ENCODE results near the gene DEFB125.
"Not testable (repeated sequence)": the region's sequence is repeated elsewhere in the genome, so short reads cannot be mapped to it uniquely, and the experiment has no call there.

The DEFB125 gene, protein sequence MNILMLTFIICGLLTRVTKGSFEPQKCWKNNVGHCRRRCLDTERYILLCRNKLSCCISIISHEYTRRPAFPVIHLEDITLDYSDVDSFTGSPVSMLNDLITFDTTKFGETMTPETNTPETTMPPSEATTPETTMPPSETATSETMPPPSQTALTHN

DNA sequence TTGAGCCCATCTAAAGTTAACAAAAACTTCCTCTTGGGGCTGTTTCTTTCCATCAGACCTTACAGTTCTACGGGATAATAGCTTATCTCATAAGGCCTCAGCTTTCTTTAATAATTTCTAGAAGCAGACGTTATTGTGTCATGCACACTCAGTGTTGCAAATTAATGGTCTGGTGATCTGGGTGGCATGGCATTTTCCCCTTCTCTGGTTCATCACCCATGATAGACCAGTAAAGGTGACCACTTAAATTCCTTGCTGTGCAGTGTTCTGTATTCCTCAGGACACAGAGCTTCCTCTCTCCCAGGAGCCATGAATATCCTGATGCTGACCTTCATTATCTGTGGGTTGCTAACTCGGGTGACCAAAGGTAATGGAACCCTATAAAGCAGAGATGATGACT is at the start of gene DEFB125:
TSS of gene DEFB125 (plus strand) at position 272 of the 400 bp plus-strand sequence. CDS start at position 310, 38 bp downstream.
- Histone ChIP-seq H3K36me3 (ENCODE audit: insufficient read depth, low read length) (no peaks in the 10 kb centered on the region), H3K9ac (ENCODE audit: low read depth, low read length) (no peak within 1 kb of the TSS), H3K4me1 (ENCODE audit: insufficient read depth, low read length) (no peaks in the 10 kb centered on the region), H3K9me3 (ENCODE audit: control insufficient read depth, insufficient read depth, low read length) (no peaks in the 10 kb centered on the region)

- H3K9me3 ChIP-seq (ENCODE audit: control insufficient read depth, insufficient read depth, low read length), result peaks cover 3% of the 10 kb centered on the region; the same call in 1 of the 2 replicates
- H3K9ac ChIP-seq (ENCODE audit: low read depth, low read length), result no peak overlapping the region
- H3K4me1 ChIP-seq (ENCODE audit: insufficient read depth, low read length), result no peaks in the 10 kb centered on the region
- H3K36me3 ChIP-seq (ENCODE audit: insufficient read depth, low read length), result no peaks in the 10 kb centered on the region
These were observed 27.2 kb upstream of the DEFB125 start for GRCh38 chr20:60035-60918.

DNA sequence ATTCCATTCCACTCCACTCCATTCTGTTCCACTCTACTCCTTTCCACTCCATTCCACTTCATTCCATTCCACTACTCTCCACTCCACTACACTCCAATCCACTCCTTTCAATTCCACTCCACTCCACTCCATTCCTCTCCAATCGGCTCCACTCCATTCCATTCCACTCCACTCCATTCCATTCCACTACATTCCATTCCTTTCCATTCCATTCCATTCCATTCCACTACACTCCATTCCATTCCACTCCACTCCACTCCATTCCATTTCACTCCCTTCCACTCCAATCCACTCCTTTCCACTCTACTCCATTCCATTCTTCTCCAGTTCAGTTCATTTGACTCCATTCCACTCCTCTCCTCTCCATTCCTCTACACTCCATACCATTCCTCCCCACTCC is 26.2 kb upstream of the DEFB125 start:
- Histone ChIP-seq H3K4me1 (ENCODE audit: insufficient read depth, low read length) (no peaks in the 10 kb centered on the region), H3K9ac (ENCODE audit: low read depth, low read length) (no peak overlapping the region), H3K9me3 (ENCODE audit: control insufficient read depth, insufficient read depth, low read length) (peaks cover 3% of the 10 kb centered on the region; the same call in 1 of the 2 replicates), H3K36me3 (ENCODE audit: insufficient read depth, low read length) (no peaks in the 10 kb centered on the region)

DNA sequence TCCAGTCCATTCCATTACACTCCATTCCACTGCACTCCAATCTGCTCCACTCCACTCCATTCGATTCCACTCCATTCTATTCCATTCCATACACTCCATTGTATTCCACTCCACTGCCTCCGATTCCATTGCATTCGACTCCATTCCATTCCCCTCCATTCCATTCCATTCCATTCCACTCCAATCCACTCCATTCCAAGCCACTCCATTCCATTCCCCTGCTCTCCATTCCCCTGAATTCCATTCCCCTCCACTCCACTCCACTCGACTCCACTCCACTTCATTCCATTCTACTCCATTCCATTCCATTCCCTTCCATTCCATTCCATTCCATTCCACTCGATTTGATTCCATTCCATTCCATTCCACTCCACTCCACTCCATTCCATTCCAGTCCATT is 25.7 kb upstream of the DEFB125 start:
- no peak overlapping the region for H3K9ac ChIP-seq (ENCODE audit: low read depth, low read length)
- H3K9me3 ChIP-seq (ENCODE audit: control insufficient read depth, insufficient read depth, low read length), result peaks cover 3% of the 10 kb centered on the region
- H3K4me1 ChIP-seq (ENCODE audit: insufficient read depth, low read length), result no peaks in the 10 kb centered on the region
- H3K36me3 ChIP-seq (ENCODE audit: insufficient read depth, low read length), result no peaks in the 10 kb centered on the region

DNA sequence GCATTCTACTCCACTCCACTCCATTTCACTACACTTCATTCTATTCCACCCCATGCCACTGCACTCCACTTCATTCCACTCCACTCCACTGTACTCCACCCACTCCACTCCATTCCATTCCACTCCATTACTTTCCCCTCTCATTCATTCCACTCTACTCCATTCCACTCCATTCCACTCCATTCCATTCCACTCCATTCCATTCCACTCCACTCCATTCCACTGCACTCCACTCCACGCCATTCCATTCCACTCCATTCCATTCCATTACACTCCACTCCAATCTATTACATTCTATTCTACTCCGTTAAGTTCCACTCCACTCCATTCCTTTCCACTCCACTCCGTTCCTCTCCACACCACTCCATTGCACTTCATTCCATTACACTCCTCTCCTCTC is 25.0 kb upstream of the DEFB125 start:
- peaks cover 3% of the 10 kb centered on the region for H3K9me3 ChIP-seq (ENCODE audit: control insufficient read depth, insufficient read depth, low read length)
- no peaks in the 10 kb centered on the region for H3K36me3 ChIP-seq (ENCODE audit: insufficient read depth, low read length)
- H3K9ac ChIP-seq (ENCODE audit: low read depth, low read length), result no peak overlapping the region

DNA sequence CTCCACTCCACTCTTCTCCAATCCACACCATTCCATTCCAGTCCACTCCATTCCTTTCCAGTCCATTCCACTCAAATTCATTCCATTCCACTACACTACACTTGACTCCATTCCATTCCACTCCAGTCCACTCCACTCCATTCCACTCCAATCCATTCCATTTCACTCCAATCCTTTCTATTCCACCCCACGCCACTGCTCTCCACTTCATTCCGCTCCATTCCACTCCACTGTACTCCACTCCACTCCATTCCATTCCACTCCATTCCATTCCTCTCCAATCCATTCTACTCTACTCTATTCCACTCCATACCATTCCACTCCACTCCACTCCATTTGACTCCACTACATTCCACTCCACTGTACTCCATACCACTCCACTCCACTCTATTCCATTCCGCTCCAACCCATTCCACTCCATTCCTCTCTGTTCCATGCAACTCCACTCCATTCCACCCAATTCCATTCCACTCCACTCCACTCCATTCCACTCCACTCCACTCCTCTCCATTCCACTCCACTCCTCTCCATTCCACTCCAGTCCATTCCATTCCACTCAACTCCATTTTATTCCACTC is 23.4 kb upstream of the DEFB125 start:
- no peaks in the 10 kb centered on the region for H3K36me3 ChIP-seq (ENCODE audit: insufficient read depth, low read length)
- no peaks in the 10 kb centered on the region for H3K4me1 ChIP-seq (ENCODE audit: insufficient read depth, low read length)
- peaks cover 3% of the 10 kb centered on the region for H3K9me3 ChIP-seq (ENCODE audit: control insufficient read depth, insufficient read depth, low read length)
- H3K9ac ChIP-seq (ENCODE audit: low read depth, low read length), result no peak overlapping the region

More for the DNA sequence above, 25.0 kb upstream of the DEFB125 start:
- H3K4me1 ChIP-seq (ENCODE audit: insufficient read depth, low read length), result no peaks in the 10 kb centered on the region

- Histone ChIP-seq H3K4me1 (ENCODE audit: insufficient read depth, low read length) (no peaks in the 10 kb centered on the region), H3K9ac (ENCODE audit: low read depth, low read length) (no peak overlapping the region), H3K36me3 (ENCODE audit: insufficient read depth, low read length) (no peaks in the 10 kb centered on the region), H3K9me3 (ENCODE audit: control insufficient read depth, insufficient read depth, low read length) (peaks cover 3% of the 10 kb centered on the region)
These were observed 22.6 kb upstream of the DEFB125 start for GRCh38 chr20:64766-65322.

GRCh38 chr20:77231-77630 is 10.2 kb upstream of the DEFB125 start:
- no peaks in the 10 kb centered on the region; the same call in 1 of the 2 replicates for H3K9me3 ChIP-seq (ENCODE audit: control insufficient read depth, insufficient read depth, low read length)
- H3K36me3 ChIP-seq (ENCODE audit: insufficient read depth, low read length), result no peaks in the 10 kb centered on the region

GRCh38 chr20:78338-78737 is 9.1 kb upstream of the DEFB125 start:
- no peak overlapping the region for H3K9ac ChIP-seq (ENCODE audit: low read depth, low read length)
- no peaks in the 10 kb centered on the region; the same call in 1 of the 2 replicates for H3K9me3 ChIP-seq (ENCODE audit: control insufficient read depth, insufficient read depth, low read length)
- no peaks in the 10 kb centered on the region for H3K36me3 ChIP-seq (ENCODE audit: insufficient read depth, low read length)
- H3K4me1 ChIP-seq (ENCODE audit: insufficient read depth, low read length), result no peaks in the 10 kb centered on the region

More at GRCh38 chr20:77231-77630, 10.2 kb upstream of the DEFB125 start:
- H3K9ac ChIP-seq (ENCODE audit: low read depth, low read length), result no peak overlapping the region
- no peaks in the 10 kb centered on the region for H3K4me1 ChIP-seq (ENCODE audit: insufficient read depth, low read length)

GRCh38 chr20:79565-79964 is 7.9 kb upstream of the DEFB125 start:
- Histone ChIP-seq H3K9ac (ENCODE audit: low read depth, low read length) (no peak overlapping the region), H3K36me3 (ENCODE audit: insufficient read depth, low read length) (no peaks in the 10 kb centered on the region), H3K4me1 (ENCODE audit: insufficient read depth, low read length) (no peaks in the 10 kb centered on the region), H3K9me3 (ENCODE audit: control insufficient read depth, insufficient read depth, low read length) (no peaks in the 10 kb centered on the region)

GRCh38 chr20:90651-91050 is 3.2 kb downstream of the DEFB125 start:
- Histone ChIP-seq H3K4me1 (ENCODE audit: insufficient read depth, low read length) (no peaks in the 10 kb centered on the region), H3K9me3 (ENCODE audit: control insufficient read depth, insufficient read depth, low read length) (no peaks in the 10 kb centered on the region), H3K36me3 (ENCODE audit: insufficient read depth, low read length) (no peaks in the 10 kb centered on the region), H3K9ac (ENCODE audit: low read depth, low read length) (no peak overlapping the region)

DNA sequence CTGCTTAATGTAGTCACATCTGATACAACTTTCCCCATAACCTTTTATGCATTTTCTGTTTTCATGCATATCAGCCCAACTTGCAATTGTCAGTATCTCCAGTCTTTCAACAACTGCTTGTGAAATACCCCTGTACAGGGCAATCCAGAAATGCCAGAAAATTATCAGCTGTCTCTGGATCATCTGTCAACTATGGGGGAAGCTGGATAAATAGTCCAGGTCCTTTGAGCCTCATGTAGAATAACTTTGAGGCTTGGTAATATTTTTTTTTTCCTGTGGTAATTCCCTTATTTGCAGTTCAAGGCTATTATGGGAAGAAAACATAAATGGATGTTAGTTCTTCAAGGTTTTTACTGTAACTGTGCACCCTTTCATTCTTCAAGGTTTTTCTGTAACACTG is 6.2 kb downstream of the DEFB125 start:
- no peaks in the 10 kb centered on the region for H3K4me1 ChIP-seq (ENCODE audit: insufficient read depth, low read length)
- H3K9me3 ChIP-seq (ENCODE audit: control insufficient read depth, insufficient read depth, low read length), result no peaks in the 10 kb centered on the region
- no peak overlapping the region for H3K9ac ChIP-seq (ENCODE audit: low read depth, low read length)
- no peaks in the 10 kb centered on the region for H3K36me3 ChIP-seq (ENCODE audit: insufficient read depth, low read length)

- H3K9me3 ChIP-seq (ENCODE audit: control insufficient read depth, insufficient read depth, low read length), result no peaks in the 10 kb centered on the region
- H3K36me3 ChIP-seq (ENCODE audit: insufficient read depth, low read length), result no peaks in the 10 kb centered on the region
- no peak overlapping the region for H3K9ac ChIP-seq (ENCODE audit: low read depth, low read length)
- no peaks in the 10 kb centered on the region for H3K4me1 ChIP-seq (ENCODE audit: insufficient read depth, low read length)
These were observed 7.7 kb downstream of the DEFB125 start for GRCh38 chr20:95215-95614.

GRCh38 chr20:97691-98090 is 10.2 kb downstream of the DEFB125 start:
- H3K9me3 ChIP-seq (ENCODE audit: control insufficient read depth, insufficient read depth, low read length); H3K9ac ChIP-seq (ENCODE audit: low read depth, low read length); H3K4me1 ChIP-seq (ENCODE audit: insufficient read depth, low read length); H3K36me3 ChIP-seq (ENCODE audit: insufficient read depth, low read length): not testable (repeated sequence)

Measured in ES-I3 (cell line).